ENCODE results near the gene NMT1. TPM values are rescaled to one million over a fixed set of nuclear protein-coding genes. Genes with fewer than 3 reads are reported as not detected.
A peak's percentile ranks its signal among the peaks of the same experiment; 100 is the strongest.

Gene NMT1
- 118 TPM for total RNA-seq
- long read RNA-seq, full-length matches to known transcripts, result 13 of 53 reads
- long read RNA-seq, partial matches to known transcripts, result 4 of 53 reads
- long read RNA-seq, other reads (novel, unspliced or antisense), result 36 of 53 reads

DNA sequence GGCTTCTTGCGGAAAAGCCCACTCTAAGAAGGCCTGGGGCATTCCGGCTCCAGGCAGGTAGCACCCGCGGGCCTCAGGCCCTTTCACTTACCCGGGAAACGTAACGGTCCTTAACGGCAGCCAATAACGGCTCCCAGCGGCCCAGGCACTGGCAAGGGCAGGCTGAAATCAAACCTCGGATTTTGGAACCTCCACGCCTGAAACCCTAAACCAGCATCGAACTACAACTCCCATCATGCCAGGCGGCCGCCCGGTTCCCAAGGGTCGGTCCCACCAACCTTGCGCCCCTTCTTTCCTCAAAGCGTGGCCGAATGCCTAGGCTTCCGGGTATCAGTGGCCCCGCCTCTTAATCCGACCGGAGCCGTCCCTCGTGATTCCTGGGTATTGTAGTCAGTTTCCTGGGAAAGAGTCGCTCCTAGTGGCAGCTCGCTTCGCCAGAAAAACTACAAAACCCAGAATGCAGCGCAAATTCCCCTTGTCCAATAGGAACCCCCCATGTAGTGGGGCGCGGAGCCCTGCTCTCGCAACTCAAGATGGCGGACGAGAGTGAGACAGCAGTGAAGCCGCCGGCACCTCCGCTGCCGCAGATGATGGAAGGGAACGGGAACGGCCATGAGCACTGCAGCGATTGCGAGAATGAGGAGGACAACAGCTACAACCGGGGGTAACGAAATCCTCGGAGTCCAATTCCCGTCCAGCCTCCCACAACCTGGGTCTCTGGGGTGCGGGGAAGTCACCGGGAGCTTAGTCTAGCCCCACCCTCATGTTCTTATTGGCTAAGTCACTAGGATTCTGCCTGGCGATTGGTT, at the start of gene NMT1:
TSS of gene NMT1 (plus strand) at position 521 of the 809 bp plus-strand sequence. CDS start at position 534, 13 bp downstream.
- DNase-seq (ENCODE audit: low spot score), result peak; percentile 96

DNA sequence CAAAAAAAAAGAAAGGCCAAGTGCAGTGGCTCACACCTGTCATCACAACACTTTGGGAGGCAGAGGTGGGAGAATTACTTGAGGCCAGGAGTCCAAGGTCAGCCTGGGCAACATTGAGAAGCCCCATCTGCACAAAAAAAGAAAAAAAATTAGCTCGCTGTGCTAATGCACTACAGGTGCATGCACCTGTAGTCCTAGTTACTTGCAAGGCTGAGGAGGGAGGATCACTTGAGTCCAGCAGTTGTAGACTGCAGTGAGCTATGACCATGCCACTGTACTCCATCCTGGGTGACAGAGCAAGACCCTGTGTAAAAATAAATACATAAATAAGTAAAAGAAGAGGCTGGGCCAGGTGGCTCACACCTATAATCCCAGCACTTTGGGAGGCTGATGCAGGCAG, 49.4 kb upstream of the NMT1 start:
- DNase-seq (ENCODE audit: low spot score), result no peak

DNA sequence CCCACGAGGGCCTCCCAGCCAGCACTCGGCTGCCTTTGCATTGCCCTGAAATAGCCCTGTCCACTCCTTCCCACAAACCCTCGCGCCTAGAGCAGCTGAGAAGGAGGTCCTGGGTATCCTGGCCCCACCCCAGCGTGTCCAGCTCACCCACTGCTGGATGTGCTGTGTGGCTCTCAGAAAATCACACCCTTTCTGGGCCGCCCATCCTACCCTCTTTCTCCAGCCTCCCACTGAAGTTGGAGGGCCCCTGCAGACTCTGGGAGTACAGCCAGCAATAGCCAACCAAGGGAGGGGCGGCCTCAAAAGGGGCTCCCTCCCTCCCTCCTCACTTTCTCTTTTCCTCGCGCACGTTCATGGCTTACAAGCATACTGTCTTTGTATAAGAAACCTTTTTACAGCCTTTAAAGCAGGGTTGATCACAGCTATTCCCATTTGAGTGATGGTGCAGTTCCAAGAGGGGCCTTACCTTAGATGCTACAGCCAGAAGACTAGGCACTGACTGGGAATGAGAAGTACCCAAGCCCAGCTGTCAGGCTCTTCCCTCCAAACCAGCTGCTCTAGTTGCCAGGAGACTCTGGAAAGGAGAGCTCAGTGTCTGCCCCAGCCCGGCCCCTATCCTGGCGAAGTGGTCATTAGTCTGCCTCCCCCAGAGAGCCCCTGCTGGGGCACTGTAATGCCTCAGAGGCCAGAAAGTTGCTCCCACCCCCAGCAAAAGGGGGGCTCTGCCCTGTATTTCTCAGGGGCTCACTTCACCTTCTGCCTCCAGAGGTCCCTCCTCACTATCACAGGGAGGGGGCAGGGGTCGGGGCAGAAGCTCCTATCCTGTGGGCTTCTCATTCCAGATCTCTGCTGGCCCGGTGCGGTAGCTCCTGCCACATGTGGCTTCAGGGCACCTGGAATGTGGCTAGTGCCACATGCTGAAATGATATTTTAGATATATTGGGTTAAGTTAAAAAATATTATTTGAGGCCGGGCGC, 47.8 kb upstream of the NMT1 start:
- no peak for DNase-seq (ENCODE audit: low spot score)

DNA sequence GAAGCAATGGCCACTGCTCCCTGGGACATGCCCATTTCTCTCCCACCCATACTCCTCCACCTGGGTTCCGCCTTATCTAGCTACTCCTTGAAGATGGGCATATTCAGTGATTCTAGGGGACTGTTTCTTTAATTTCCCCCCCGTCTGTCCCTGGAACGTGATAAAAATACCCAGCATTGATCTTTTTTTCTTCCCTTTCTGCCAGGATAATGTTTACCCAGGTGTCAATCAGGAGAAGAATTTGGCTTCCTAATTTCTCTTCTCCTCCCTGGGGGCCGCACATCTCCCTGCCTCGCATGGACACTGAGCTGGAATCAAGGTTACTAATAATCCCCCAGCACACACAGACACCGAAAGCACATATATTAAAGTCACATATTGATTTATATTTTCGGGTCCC, 44.9 kb upstream of the NMT1 start:
- no peak for DNase-seq (ENCODE audit: low spot score)

DNA sequence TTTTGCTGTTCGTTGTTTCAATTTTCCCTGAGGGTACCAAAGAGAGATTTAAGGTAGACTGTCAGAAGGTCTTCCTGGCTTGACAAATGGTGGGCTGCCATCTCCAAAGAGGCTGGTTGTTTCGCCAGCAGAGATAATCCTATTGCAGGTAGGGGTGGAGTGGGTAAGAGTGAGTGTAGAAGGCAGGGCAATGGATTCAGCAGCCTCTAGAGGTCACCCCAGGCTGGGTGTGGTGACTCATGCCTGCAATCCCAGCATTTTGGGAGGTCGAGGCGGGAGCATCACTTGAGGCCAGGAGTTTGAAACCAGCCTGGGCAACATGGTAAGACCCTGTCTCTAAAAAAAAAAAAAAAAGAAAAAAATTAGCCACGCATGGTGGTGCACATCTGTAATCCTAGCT, 44.3 kb upstream of the NMT1 start:
- DNase-seq (ENCODE audit: low spot score), result no peak

DNA sequence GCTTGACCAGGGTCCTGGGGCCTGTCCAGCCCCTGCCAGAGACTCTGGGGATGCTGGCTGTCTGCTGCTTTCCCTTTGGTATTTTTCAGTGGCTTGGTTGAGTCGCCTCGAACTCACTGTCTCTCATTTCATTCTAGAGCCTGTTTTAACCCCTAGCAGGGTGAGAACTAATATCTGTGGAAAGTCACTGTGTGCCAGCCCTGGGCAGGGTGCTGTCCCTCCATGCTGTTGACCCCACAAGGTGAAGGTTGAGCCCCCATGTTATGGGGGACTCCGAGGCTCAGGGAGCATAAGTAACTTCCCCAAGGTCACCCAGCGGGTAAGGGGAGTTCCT, 42.6 kb upstream of the NMT1 start:
- no peak for DNase-seq (ENCODE audit: low spot score)

DNA sequence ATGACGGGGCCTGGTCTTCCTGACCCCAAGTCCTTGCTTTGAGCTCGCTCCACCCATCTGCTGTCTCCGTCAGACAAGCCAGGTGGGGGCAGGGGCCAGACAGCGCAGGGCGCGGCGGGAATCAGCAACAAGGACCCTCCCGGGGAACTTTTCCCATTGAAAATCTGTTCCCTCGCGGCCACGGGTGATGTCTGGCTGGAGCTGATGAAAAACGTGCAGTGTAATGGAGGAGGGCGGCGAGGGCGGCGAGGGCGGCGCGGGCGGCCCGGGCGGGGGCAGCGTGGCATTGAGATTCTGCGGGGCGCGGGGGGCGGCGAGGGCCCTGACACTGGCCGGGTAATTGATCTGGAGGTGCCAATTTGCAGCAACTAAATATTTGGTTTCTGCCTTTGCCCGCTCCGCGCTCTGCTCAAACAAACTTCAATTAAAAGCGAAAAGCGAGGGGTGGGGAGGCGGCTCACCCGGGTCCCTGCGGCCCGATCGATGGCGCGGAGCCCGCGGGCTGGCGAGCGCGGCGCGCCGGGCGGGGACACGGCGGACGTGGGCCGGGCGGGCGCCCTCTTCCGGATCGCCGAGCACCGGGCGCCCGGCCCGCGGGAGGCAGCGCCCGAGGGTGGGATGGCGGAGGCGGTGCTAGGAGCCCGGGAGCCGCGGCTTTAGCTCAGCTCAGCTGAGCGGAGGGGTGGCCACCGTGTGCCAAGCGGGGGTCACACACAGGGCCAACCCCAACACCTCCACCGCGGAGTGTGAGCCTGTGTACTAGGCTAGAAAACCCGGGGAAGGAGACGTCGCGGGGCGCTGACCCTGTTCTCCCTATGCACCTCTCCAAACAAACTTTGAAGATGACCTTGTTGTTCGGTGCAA, 42.0 kb upstream of the NMT1 start:
- no peak for DNase-seq (ENCODE audit: low spot score)

DNA sequence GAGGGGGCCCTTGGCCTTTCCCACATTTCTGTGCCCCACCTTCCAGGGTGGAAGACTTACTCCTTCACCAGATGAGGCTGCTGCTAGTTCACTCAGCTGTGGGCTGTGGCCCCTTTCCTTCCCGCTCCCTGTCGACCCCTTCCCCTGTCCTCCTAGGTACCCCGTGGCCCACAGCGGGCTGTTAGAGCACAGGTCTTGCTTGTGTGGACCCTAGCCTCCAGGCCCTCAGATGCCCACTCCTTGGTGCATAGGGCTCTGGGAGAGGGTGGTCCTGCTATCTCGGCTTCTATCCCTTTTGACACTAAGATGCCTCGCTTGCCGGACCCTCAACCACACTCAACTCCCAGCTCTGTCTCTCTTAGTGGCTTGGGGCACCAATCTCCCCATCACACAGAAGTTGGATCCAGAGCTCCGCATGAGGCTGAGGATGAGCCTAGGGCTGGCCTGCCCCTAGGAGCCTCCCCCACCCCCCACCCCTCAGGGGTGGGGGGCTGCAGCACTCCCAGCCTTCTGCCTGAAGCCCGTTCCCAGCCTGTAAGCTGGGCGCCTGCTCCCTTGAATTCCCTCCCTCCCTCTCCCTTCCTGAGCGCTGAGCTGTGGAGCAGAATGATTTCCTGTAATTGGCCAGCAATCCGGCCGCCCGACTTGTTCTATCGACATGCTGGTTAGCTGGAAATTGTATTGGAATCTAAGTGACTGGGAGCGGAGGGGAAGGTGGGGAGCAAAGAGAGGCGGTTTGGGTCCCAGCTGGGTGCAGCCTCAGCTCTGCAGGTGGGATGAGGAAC, 40.6 kb upstream of the NMT1 start:
- DNase-seq (ENCODE audit: low spot score), result no peak

DNA sequence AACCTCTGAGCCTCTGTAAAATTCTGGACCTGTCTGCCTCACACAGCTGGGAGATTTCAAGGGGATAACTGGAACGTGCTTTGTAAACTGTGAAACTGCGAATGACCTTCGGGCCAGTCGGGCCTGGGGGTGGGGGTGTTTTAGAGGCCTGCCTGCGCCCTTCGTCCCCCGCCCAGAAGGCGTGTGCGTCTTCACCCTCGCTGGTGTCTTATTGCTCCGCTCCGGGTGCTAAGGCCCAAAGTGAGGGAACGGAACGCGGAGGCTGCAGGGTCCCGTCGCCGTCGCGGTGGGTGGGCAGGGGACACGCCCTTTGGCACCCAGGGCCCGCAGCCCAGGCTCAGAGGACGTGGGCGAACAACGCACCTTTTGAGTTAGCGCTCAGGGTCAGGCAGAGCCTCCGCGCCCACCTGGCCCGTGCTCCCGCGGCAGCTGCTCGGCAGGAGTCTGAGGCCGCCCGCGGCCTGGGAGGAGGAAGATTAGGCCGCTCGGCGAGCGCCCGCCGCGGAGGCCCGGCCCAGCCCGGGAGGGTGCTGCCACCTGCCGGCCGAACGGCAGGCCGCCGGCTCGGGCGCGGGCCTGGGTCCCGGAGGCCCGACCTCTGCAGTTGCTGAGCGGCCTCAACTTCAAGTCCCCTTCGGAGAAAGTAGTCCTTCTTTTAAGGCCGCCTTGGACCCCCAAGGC, 39.4 kb upstream of the NMT1 start:
- DNase-seq (ENCODE audit: low spot score), result no peak

DNA sequence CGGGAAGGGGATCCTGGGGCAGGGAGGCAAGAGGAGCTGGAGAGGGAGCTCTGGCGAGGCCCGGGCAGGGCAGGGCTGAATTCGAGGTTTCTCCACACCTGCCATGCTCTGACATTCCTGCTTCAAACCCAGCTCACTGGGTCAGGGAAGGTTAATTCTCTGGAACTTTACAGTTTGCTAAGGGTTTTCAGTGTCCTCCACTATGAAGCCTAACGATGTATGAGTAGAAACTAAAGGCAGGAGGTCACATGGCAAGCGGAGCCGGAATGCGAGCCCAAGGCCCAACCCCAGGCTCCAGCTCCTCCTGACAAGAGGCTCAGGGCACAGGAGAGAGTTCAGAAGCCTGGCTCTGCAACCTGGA, 38.8 kb upstream of the NMT1 start:
- no peak for DNase-seq (ENCODE audit: low spot score)

DNA sequence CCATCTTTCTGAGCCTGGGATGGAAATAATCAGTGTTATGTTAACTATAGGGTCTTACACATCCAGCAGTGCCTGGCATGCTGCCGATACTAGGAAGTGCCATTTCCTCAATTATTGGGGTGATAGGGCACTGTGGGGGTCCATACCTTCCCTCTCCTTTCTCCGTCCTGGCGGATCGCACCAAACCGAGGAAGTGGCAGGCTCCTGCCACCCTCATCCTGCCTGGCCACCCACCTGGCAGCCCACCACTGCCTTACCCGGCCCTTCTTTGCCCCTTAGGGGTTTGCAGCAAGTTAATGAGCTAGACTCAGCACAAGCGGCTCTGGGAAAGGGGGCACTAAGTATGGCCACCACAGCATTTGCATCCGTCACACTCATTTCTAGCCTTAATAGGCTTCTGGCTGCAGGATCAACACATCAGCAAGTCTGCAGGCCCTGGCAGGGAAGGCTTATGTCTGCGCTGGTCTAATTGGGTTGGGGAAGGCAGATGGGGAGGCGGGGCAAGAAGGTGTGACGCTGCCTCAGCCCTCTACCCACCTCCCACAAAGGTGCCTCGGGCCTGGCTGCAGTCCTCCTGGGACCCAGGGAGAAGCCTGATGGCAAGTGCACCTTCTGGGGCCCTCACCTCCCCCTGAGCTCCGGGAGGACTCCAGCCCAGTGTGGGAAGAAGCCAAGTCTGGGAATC, 38.3 kb upstream of the NMT1 start:
- DNase-seq (ENCODE audit: low spot score), result no peak

DNA sequence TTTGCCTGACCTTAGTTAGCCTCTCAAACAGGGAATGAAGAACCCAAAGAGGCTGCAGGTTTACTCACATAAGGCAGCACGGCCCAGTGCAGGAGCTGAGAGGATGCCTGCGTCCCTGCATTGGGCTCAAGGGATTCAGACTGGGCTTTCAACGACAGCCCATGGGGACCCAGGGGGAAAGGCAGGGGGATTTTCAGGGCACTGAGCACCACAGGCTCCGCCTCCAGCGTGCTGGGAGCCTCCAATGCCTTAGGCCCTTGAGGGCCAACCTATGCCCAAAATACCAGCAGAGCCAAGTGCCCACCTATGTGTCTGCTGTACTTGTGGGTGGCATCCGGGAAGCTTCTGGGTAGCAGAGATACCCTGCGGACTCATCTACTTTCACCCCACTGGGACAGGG, 32.0 kb upstream of the NMT1 start:
- no peak for DNase-seq (ENCODE audit: low spot score)

DNA sequence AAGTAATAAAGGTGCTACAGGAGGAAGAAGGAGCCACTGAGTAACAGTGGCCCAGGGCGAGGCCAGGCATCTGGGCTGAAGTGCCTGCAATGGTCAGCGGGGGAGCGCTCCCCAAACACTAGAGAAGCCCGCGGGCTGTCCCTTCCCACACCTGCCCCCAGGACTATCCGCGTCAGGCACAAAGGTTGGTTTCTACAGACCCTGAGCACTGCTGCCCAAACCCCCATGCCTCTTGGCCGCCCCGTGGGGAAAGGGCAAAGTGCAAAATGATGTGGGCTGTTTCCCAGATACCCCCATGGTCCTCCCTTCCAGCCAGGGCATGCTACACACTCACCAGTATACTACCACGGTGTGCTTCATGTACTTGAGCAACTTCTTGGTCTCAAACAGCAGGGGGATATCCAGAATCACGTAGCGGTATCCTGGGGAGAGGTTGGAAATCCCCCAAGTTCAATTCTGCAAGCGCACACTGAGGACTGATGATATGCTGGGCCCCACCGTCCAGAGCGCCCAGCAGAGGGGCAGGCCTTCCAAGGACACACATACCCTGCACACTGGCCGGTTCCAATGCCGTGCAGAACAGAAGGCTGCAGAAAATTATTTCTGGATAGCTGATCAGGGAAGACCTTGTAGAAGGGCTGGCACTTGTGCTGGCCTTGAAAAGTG, 31.2 kb upstream of the NMT1 start:
- no peak for DNase-seq (ENCODE audit: low spot score)

DNA sequence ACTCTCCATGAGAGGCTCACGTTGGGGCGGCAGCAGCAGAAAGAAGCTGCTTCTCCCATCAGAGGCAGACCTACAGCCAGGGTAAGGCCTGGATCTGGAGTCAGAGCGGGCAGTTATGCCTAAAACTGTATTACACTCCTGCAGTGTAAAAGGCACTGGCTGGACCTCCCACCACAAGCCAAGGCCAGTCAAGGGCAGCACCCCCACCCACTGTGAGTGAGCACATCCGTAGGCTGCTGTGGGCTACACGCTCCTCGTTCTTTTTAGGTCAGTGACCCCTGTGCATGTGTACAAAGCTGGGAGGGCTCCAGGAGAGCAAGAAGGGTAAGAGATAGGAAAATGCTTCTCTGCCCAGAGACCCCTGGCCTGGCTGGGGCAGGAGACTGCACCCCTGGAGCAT, 30.4 kb upstream of the NMT1 start:
- no peak for DNase-seq (ENCODE audit: low spot score)

DNA sequence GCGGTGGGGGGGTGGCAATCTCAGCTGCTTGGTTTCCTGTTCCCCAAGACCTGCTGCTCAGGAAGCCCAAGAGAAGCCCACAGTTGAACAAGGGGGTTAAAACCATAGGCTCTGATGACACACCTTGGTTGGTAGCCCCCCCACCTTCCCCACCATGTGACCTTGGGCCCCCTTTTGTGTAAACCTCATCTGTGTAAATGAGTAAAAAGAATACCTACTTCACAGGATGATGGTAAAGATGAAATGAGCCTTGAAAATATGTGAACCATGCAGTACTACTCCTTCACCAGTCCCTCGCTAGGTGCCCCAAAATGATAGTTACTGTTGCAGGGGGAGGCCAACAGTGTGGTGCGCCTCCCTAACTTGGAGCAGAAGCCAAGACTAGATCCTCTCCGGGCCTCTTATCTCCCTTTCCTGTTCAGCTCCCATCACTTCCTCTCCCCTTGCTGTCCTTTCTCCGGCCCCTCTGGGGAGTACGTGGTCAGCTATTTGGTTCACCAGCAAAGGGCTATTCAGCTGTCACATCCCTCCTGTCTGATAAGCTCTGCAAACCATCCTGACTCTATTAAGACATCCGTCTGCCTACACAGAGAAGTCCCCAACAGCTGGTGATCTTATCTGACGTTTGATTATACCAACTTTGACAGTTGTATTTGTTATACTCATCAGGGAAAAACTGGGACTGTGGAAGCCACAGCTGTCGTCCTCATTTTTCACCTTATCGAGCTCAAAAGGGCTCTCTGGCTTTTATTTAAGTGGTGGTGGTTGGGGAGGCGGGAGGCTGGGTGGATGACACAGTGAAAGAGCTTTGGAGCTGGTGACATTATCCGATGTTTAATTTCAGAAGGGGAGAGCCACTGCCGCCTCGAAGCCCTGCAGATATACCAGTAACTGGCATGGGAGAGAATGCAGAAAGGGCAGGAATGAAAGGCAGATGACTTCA, 29.6 kb upstream of the NMT1 start:
- DNase-seq (ENCODE audit: low spot score), result no peak

DNA sequence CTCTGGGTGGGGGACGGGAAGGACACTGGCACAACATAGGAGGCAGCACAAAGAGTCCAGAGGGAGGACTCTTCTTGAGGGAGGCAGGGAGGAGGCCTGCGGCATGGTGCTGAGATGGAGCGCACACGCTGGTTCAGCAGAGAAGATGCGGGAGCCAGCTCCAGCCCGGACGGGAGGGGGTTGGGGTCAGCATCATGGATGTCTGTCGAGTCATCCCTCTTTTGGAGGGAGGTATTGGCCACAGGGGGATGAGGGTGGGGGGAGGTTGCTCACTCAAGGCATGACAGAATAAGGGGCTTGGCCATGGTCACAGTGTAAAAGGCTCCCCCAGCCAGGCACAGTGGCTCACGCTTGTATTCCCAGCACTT, 29.0 kb upstream of the NMT1 start:
- no peak for DNase-seq (ENCODE audit: low spot score)

DNA sequence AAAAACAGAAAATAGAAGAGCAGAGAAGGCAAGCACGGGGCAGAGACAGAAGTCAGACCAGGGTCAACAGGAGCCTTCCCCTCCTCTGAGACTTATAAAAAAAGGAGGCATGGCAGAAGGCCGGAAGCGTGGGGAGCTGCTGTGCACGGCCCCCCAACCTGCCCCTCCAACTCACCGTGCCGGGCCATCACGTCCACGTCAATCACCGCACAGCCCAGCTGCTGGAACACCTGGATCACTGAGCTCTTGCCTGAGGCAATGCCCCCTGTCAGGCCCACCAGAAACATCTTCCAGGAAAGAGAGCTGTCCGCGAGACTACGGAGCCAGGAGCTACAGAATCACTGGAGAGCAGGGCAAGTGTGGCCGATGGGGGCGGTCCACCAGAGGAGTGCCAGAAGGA, 26.5 kb upstream of the NMT1 start:
- DNase-seq (ENCODE audit: low spot score), result no peak

DNA sequence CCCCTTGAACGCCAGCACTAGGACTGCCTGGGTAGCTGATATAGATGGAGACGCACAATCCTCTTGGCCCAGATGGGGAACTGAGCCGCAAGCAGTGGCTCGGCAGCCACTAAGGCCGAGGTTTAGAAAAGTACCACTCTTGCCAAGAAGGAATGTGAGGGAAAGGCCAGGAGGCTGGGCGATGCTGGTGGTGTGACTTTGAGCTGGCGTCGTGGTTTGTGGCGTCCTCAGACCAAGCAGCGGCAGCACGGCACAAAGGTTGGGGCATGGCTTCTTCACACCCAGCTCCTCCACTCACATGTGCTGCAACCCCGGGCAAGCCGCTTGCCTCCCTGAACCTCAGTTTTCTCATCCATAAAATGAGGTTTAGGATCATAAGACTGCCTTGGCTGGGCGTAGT, 25.3 kb upstream of the NMT1 start:
- no peak for DNase-seq (ENCODE audit: low spot score)

All from mesenteric fat pad (tissue), 1 donor.